Fibroblast of lung (primary cell): ENCODE data around the gene UBIAD1. TPM values are rescaled to one million over a fixed set of nuclear protein-coding genes. Genes with fewer than 3 reads are reported as not detected.

Source experiments
- DNase-seq, 2 donors: peaks; one replicate each; pipeline versions ENCODE4 v3.0.0 to v3.0.0-alpha.2; 2010; ENCODE audit warnings: low read depth in 2 of 2
- H2AFZ ChIP-seq: 2 replicates; pipeline ENCODE4 v1.5.1; 2012; ENCODE audit warnings: low read length, control low read depth, inconsistent platforms
- H3K27ac ChIP-seq: 2 replicates; pipeline ENCODE4 v1.5.1; 2011; ENCODE audit warnings: low read length, control low read depth; ENCODE audit not compliant: insufficient read depth
- H3K27me3 ChIP-seq: 2 replicates; pipeline ENCODE4 v1.5.1; 2011; ENCODE audit warnings: mild to moderate bottlenecking, low read length; ENCODE audit not compliant: control insufficient read depth, insufficient read depth
- H3K36me3 ChIP-seq: 2 replicates; pipeline ENCODE4 v1.5.1; 2011; ENCODE audit warnings: low read length; ENCODE audit not compliant: control insufficient read depth, insufficient read depth
- H3K4me1 ChIP-seq: 2 replicates; pipeline ENCODE4 v1.5.1; 2011; ENCODE audit warnings: low read length; ENCODE audit not compliant: control insufficient read depth, insufficient read depth; ENCODE audit errors: extremely low read depth
- H3K4me2 ChIP-seq: 2 replicates; pipeline ENCODE4 v1.5.1; 2011; ENCODE audit warnings: low read length, control low read depth; ENCODE audit not compliant: insufficient read depth; ENCODE audit errors: extremely low read depth
- H3K4me3 ChIP-seq, 4 experiments: fragments of 200-600 bp in 1 of 4; sonication (generic) in 1 of 4; replicated peaks in 1 of 4; 2 replicates each; pipeline ENCODE4 v1.5.1; 2011 to 2016; ENCODE audit warnings: low read length in 4 of 4, low read depth in 3 of 4, mild to moderate bottlenecking in 3 of 4, control low read depth in 2 of 4, inconsistent platforms in 1 of 4, mixed read lengths in 1 of 4; ENCODE audit not compliant: insufficient read depth in 1 of 4; ENCODE audit errors: control extremely low read depth in 1 of 4
- H3K79me2 ChIP-seq: 2 replicates; pipeline ENCODE4 v1.5.1; 2012; ENCODE audit warnings: mild to moderate bottlenecking, low read length, inconsistent platforms; ENCODE audit not compliant: control insufficient read depth, insufficient read depth
- H3K9ac ChIP-seq: 2 replicates; pipeline ENCODE4 v1.5.1; 2011; ENCODE audit warnings: mild to moderate bottlenecking, low read length, control low read depth; ENCODE audit not compliant: insufficient read depth
- H3K9me3 ChIP-seq: 2 replicates; pipeline ENCODE4 v1.5.1; 2012; ENCODE audit warnings: low read depth, low read length; ENCODE audit not compliant: control insufficient read depth, insufficient read depth
- H4K20me1 ChIP-seq: 2 replicates; pipeline ENCODE4 v1.5.1; 2011; ENCODE audit warnings: low read length; ENCODE audit not compliant: control insufficient read depth, insufficient read depth; ENCODE audit errors: extremely low read depth
- EZH2 ChIP-seq: IDR thresholded peaks from 2 replicates; pipeline ENCODE4 v1.5.1; 2012; ENCODE audit warnings: low read length, control low read depth, mild to moderate bottlenecking; ENCODE audit errors: missing control alignments
- polyA plus RNA-seq, 2 donors: library from polyadenylated mRNA; depleted of rRNA in 1 of 2; stranded (reverse) in 1 of 2; unstranded in 1 of 2; fragments of >200 nt; gene quantifications; 2 replicates each; pipeline ENCODE4 v1.2.1, GENCODE V29; 2011 to 2012; ENCODE audit warnings: missing spikeins in 1 of 2
- total RNA-seq: library from RNA; depleted of rRNA; stranded (reverse); fragments of >200 nt; gene quantifications from 2 replicates; pipeline ENCODE4 v1.2.1, GENCODE V29; 2014
- TF ChIP-seq, protein P1 (sequence below), 2 donors: IDR thresholded peaks in 1 of 2; conservative IDR thresholded peaks in 1 of 2; 1 replicate in 1 of 2; 2 replicates in 1 of 2; pipeline ENCODE4 v1.5.1; 2011 to 2012; ENCODE audit warnings: low read length in 2 of 2, control low read depth in 1 of 2, inconsistent platforms in 1 of 2, low read depth in 1 of 2, mild to moderate bottlenecking in 1 of 2

Gene UBIAD1
- total and polyA plus RNA-seq, 2 donors (not counting 1 experiment from before 2014, with no cell fraction given) = 7.1 to 7.6 TPM

DNA sequence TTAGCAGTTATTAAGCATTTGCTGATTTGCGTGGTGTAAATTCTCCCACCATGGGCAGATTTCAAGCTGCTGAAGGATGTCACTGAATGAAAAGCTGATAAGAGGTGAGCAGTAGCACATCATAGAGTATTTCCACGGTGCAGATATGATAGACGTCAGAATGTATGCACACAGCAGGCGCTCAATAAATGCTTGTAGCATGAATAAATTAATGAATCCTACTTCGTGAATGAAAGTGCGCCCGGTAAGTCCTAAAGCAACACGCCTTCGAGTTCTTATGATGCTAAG lies 510 bp upstream of the UBIAD1 start:
- Histone ChIP-seq H3K79me2 (peaks cover 2% of the 10 kb centered on the region), H3K9ac (no peak overlapping the region), H3K9me3 (no peaks in the 10 kb centered on the region), H3K27ac (no peak overlapping the region), H3K4me3 (peak overlapping the region in 3 of 4 experiments; percentile 4 to 49 (median 46)), H3K36me3 (no peaks in the 10 kb centered on the region), H3K27me3 (no peaks in the 10 kb centered on the region), H4K20me1 (no peaks in the 10 kb centered on the region), H2AFZ (peak overlapping the region; percentile 60), H3K4me2 (peak overlapping the region; percentile 78), H3K4me1 (peaks cover 3% of the 10 kb centered on the region)
- DNase-seq = no peak
- TF ChIP-seq EZH2 = no peak
- TF ChIP-seq, protein P1, sequence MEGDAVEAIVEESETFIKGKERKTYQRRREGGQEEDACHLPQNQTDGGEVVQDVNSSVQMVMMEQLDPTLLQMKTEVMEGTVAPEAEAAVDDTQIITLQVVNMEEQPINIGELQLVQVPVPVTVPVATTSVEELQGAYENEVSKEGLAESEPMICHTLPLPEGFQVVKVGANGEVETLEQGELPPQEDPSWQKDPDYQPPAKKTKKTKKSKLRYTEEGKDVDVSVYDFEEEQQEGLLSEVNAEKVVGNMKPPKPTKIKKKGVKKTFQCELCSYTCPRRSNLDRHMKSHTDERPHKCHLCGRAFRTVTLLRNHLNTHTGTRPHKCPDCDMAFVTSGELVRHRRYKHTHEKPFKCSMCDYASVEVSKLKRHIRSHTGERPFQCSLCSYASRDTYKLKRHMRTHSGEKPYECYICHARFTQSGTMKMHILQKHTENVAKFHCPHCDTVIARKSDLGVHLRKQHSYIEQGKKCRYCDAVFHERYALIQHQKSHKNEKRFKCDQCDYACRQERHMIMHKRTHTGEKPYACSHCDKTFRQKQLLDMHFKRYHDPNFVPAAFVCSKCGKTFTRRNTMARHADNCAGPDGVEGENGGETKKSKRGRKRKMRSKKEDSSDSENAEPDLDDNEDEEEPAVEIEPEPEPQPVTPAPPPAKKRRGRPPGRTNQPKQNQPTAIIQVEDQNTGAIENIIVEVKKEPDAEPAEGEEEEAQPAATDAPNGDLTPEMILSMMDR (conservative IDR thresholded peaks at IDR 0.05 in 1 of 2, IDR thresholded peaks at IDR 0.05 in 1 of 2; ENCODE audit: low read depth in 1 of 2, low read length in 2 of 2) = no peak

DNA sequence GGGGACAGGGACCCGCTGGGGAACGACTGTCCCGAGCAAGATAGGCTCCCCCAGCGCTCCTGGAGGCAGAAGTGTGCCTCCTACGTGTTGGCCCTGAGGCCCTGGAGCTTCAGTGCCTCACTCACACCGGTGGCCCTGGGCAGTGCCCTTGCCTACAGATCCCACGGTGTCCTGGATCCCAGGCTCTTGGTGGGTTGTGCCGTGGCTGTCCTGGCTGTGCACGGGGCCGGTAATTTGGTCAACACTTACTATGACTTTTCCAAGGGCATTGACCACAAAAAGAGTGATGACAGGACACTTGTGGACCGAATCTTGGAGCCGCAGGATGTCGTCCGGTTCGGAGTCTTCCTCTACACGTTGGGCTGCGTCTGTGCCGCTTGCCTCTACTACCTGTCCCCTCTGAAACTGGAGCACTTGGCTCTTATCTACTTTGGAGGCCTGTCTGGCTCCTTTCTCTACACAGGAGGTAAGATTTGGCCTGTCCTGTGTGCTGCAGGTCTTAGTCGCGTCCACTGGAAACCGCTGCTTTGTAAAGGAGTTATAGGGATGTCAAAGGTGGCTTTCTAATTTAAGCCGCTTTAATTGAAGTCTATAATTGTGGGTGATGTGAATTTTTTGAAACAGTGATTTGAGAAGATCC lies 717 bp downstream of the UBIAD1 start:
- Histone ChIP-seq H3K36me3 (no peaks in the 10 kb centered on the region), H2AFZ (peak overlapping the region; percentile 91), H3K9me3 (no peaks in the 10 kb centered on the region), H3K79me2 (peaks cover 2% of the 10 kb centered on the region), H3K9ac (peak overlapping the region; percentile 91), H4K20me1 (no peaks in the 10 kb centered on the region), H3K4me1 (peaks cover 2% of the 10 kb centered on the region), H3K27me3 (no peaks in the 10 kb centered on the region), H3K27ac (peak overlapping the region; percentile 94), H3K4me3 (peak overlapping the region; percentile 85 to 93 (median 88)), H3K4me2 (peak overlapping the region; percentile 97)
- DNase-seq = no peak
- TF ChIP-seq EZH2 = no peak
- TF ChIP-seq, protein P1 (conservative IDR thresholded peaks at IDR 0.05 in 1 of 2, IDR thresholded peaks at IDR 0.05 in 1 of 2; ENCODE audit: low read depth in 1 of 2, low read length in 2 of 2) = no peak

GRCh38 chr1:11279152-11279551 lies 6.2 kb downstream of the UBIAD1 start:
- Histone ChIP-seq H3K9me3 (no peaks in the 10 kb centered on the region), H2AFZ (no peak overlapping the region), H3K27me3 (no peaks in the 10 kb centered on the region), H3K4me3 (no peak overlapping the region), H3K4me2 (no peak overlapping the region), H4K20me1 (no peaks in the 10 kb centered on the region), H3K27ac (no peak overlapping the region), H3K9ac (no peak overlapping the region), H3K79me2 (no peaks in the 10 kb centered on the region), H3K4me1 (peaks cover 4% of the 10 kb centered on the region), H3K36me3 (peaks cover 2% of the 10 kb centered on the region)
- DNase-seq = no peak
- no peak for TF ChIP-seq EZH2
- TF ChIP-seq, protein P1 (conservative IDR thresholded peaks at IDR 0.05 in 1 of 2, IDR thresholded peaks at IDR 0.05 in 1 of 2; ENCODE audit: low read depth in 1 of 2, low read length in 2 of 2) = no peak
